DND-41 (cell line): ENCODE measurements around the gene ILF3.

Experiments
- ATAC-seq: fragments of 200-7000 bp; cut with Tn5 transposase; 3 replicates; pipeline ENCODE4 v1.9.1; 2021; ENCODE audit warnings: low read depth; ENCODE audit not compliant: insufficient read depth
- DNase-seq: peaks from one replicate; pipeline ENCODE4 v3.0.0-alpha.2; 2020
- H2AFZ ChIP-seq: 2 replicates; pipeline ENCODE4 v1.6.0; 2012; ENCODE audit warnings: low read depth, low read length
- H3K27ac ChIP-seq: 2 replicates; pipeline ENCODE4 v1.5.1; 2012; ENCODE audit warnings: low read length, inconsistent platforms
- H3K27me3 ChIP-seq: fragments of 200-600 bp; sonication (generic); 2 replicates; pipeline ENCODE4 v1.6.0; 2012; ENCODE audit warnings: low read length, mild to moderate bottlenecking, inconsistent platforms; ENCODE audit not compliant: insufficient read depth, poor library complexity
- H3K36me3 ChIP-seq: 2 replicates; pipeline ENCODE4 v1.5.1; 2012; ENCODE audit warnings: low read length, inconsistent platforms; ENCODE audit not compliant: insufficient read depth
- H3K4me1 ChIP-seq: 2 replicates; pipeline ENCODE4 v1.5.1; 2012; ENCODE audit warnings: mild to moderate bottlenecking, low read length; ENCODE audit not compliant: insufficient read depth
- H3K4me2 ChIP-seq: 2 replicates; pipeline ENCODE4 v1.6.0; 2012; ENCODE audit warnings: mild to moderate bottlenecking, moderate library complexity, low read length, inconsistent platforms; ENCODE audit not compliant: insufficient read depth
- H3K4me3 ChIP-seq, 2 experiments: fragments of 200-600 bp in 1 of 2; shearing (Covaris generic) in 1 of 2; 2 replicates each; pipeline ENCODE4 v1.5.1; 2012 to 2016; ENCODE audit warnings: inconsistent platforms in 2 of 2, low read length in 2 of 2, mild to moderate bottlenecking in 2 of 2, low read depth in 1 of 2, moderate library complexity in 1 of 2
- H3K79me2 ChIP-seq: 2 replicates; pipeline ENCODE4 v1.6.0; 2012; ENCODE audit warnings: low read length, inconsistent platforms; ENCODE audit not compliant: insufficient read depth
- H3K9ac ChIP-seq: 2 replicates; pipeline ENCODE4 v1.6.0; 2012; ENCODE audit warnings: low read depth, mild to moderate bottlenecking, inconsistent platforms, low read length, moderate library complexity
- H3K9me3 ChIP-seq: 2 replicates; pipeline ENCODE4 v1.5.1; 2012; ENCODE audit warnings: low read length, moderate library complexity, mild to moderate bottlenecking, inconsistent platforms; ENCODE audit not compliant: insufficient read depth, severe bottlenecking
- H4K20me1 ChIP-seq: 2 replicates; pipeline ENCODE4 v1.6.0; 2012; ENCODE audit warnings: low read length; ENCODE audit not compliant: insufficient read depth
- EZH2 ChIP-seq: IDR thresholded peaks from 3 replicates; pipeline ENCODE4 v1.6.1; 2012; ENCODE audit warnings: borderline replicate concordance, low read depth, mild to moderate bottlenecking, moderate library complexity, low read length, inconsistent platforms; ENCODE audit not compliant: severe bottlenecking
- TF ChIP-seq, protein P1 (sequence below): IDR thresholded peaks from 2 replicates; pipeline ENCODE4 v1.5.1; 2012; ENCODE audit warnings: borderline replicate concordance, low read length, moderate library complexity, mild to moderate bottlenecking; ENCODE audit not compliant: poor library complexity, severe bottlenecking; ENCODE audit errors: extremely low read depth

Gene ILF3

GRCh38 chr19:10736916-10737551, 82.9 kb downstream of the ILF3 start:
- H3K9ac ChIP-seq = no peak overlapping the region
- H3K79me2 ChIP-seq = peaks cover 97% of the 10 kb centered on the region
- peaks cover 47% of the 10 kb centered on the region for H4K20me1 ChIP-seq
- H3K36me3 ChIP-seq = peaks cover 18% of the 10 kb centered on the region
- no peak overlapping the region for H2AFZ ChIP-seq
- no peaks in the 10 kb centered on the region for H3K27me3 ChIP-seq
- no peak overlapping the region for H3K27ac ChIP-seq
- H3K4me1 ChIP-seq = no peaks in the 10 kb centered on the region
- TF ChIP-seq, protein P1, sequence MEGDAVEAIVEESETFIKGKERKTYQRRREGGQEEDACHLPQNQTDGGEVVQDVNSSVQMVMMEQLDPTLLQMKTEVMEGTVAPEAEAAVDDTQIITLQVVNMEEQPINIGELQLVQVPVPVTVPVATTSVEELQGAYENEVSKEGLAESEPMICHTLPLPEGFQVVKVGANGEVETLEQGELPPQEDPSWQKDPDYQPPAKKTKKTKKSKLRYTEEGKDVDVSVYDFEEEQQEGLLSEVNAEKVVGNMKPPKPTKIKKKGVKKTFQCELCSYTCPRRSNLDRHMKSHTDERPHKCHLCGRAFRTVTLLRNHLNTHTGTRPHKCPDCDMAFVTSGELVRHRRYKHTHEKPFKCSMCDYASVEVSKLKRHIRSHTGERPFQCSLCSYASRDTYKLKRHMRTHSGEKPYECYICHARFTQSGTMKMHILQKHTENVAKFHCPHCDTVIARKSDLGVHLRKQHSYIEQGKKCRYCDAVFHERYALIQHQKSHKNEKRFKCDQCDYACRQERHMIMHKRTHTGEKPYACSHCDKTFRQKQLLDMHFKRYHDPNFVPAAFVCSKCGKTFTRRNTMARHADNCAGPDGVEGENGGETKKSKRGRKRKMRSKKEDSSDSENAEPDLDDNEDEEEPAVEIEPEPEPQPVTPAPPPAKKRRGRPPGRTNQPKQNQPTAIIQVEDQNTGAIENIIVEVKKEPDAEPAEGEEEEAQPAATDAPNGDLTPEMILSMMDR = no peak
- no peak for TF ChIP-seq EZH2
- H3K4me2 ChIP-seq = no peak overlapping the region
- no peak overlapping the region for H3K4me3 ChIP-seq
- H3K9me3 ChIP-seq = peaks cover 3% of the 10 kb centered on the region
- DNase-seq (no peak), ATAC-seq (no peak)

DNA sequence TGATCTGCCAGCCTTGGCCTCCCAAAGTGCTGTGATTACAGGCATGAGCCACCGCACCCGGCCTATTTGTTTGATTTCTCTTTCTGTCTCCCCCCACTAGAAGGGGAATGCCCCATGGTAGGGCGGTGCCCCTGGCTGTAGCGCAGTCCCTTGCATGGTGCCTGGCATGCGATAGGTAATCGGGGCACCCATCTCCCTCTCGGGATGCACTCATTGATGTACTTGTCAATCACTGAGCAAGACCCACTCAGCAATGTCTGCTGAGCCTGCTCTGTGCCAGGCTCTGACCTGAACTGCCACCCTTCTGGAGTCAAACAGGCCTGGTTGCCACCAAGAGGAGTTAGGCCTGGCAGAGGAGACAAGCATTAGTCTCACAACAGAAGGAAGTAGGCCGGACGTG, 83.6 kb downstream of the ILF3 start:
- peaks cover 51% of the 10 kb centered on the region for H4K20me1 ChIP-seq
- DNase-seq (no peak), ATAC-seq (no peak)
- H3K27ac ChIP-seq = no peak overlapping the region; the same call in 1 of the 2 replicates
- H3K9ac ChIP-seq = no peak overlapping the region
- H3K36me3 ChIP-seq = peaks cover 24% of the 10 kb centered on the region
- no peaks in the 10 kb centered on the region for H3K4me1 ChIP-seq
- no peak overlapping the region for H2AFZ ChIP-seq
- H3K27me3 ChIP-seq = no peaks in the 10 kb centered on the region
- H3K4me2 ChIP-seq = no peak overlapping the region
- no peak overlapping the region for H3K4me3 ChIP-seq
- peaks cover 3% of the 10 kb centered on the region for H3K9me3 ChIP-seq
- H3K79me2 ChIP-seq = peaks cover 97% of the 10 kb centered on the region
- TF ChIP-seq, protein P1 = no peak
- no peak for TF ChIP-seq EZH2

- Histone ChIP-seq H3K4me1 (no peaks in the 10 kb centered on the region), H2AFZ (no peak overlapping the region)
- no peak for ATAC-seq
These were observed 86.7 kb downstream of the ILF3 start for GRCh38 chr19:10740798-10741197.

More at GRCh38 chr19:10740798-10741197, 86.7 kb downstream of the ILF3 start:
- Histone ChIP-seq H3K4me3 (no peak overlapping the region), H3K27ac (no peak overlapping the region), H3K27me3 (no peaks in the 10 kb centered on the region), H3K9me3 (peaks cover 3% of the 10 kb centered on the region), H3K79me2 (peaks cover 96% of the 10 kb centered on the region), H4K20me1 (peaks cover 64% of the 10 kb centered on the region), H3K9ac (no peak overlapping the region), H3K36me3 (peaks cover 28% of the 10 kb centered on the region), H3K4me2 (no peak overlapping the region)
- no peak for TF ChIP-seq EZH2
- TF ChIP-seq, protein P1 = no peak
- no peak for DNase-seq
